Neural cell (in vitro differentiated cells): Measurements from ENCODE around the gene DHX16. TPM values are rescaled to one million over a fixed set of nuclear protein-coding genes. Genes with fewer than 3 reads are reported as not detected.
A peak's percentile ranks its signal among the peaks of the same experiment; 100 is the strongest.
"Not testable (repeated sequence)": the region's sequence is repeated elsewhere in the genome, so short reads cannot be mapped to it uniquely, and the experiment has no call there.

Experiments
- H2AFZ ChIP-seq: fragments of 200-600, 300-800 bp; sonication (generic), shearing (Covaris generic); 2 replicates; pipeline ENCODE4 v1.6.0; 2014; ENCODE audit warnings: low read depth, mild to moderate bottlenecking, antibody characterized with exemption, low read length, moderate library complexity
- H3F3A ChIP-seq: fragments of 200-600 bp; shearing (Covaris generic); 2 replicates; pipeline ENCODE4 v1.6.1; 2016; ENCODE audit warnings: mild to moderate bottlenecking, moderate library complexity, mixed read lengths, antibody characterized with exemption, low read length; ENCODE audit not compliant: insufficient read depth, poor library complexity, severe bottlenecking
- H3K27ac ChIP-seq: fragments of 200-600, 300-800 bp; sonication (generic), shearing (Covaris generic); 2 replicates; pipeline ENCODE4 v1.5.1; 2014; ENCODE audit warnings: mild to moderate bottlenecking, low read length, moderate library complexity
- H3K27me3 ChIP-seq: fragments of 300-800, 200-600 bp; sonication (generic), shearing (Covaris generic); 2 replicates; pipeline ENCODE4 v1.6.0; 2014; ENCODE audit warnings: mild to moderate bottlenecking, low read depth, low read length, moderate library complexity; ENCODE audit not compliant: insufficient read depth
- H3K36me3 ChIP-seq: fragments of 300-800, 200-600 bp; sonication (generic), shearing (Covaris generic); 2 replicates; pipeline ENCODE4 v1.5.1; 2014; ENCODE audit warnings: mild to moderate bottlenecking, antibody characterized with exemption, low read length, moderate library complexity; ENCODE audit not compliant: insufficient read depth
- H3K4me2 ChIP-seq: fragments of 300-800, 200-600 bp; sonication (generic), shearing (Covaris generic); 2 replicates; pipeline ENCODE4 v1.6.0; 2014; ENCODE audit warnings: mild to moderate bottlenecking, low read length
- H3K4me3 ChIP-seq: fragments of 300-800, 200-600 bp; sonication (generic), shearing (Covaris generic); 2 replicates; pipeline ENCODE4 v1.5.1; 2014; ENCODE audit warnings: mild to moderate bottlenecking, low read length, moderate library complexity
- H3K79me2 ChIP-seq: fragments of 200-600 bp; shearing (Covaris generic); replicated peaks from 2 replicates; pipeline ENCODE4 v1.6.0; 2014; ENCODE audit warnings: mild to moderate bottlenecking, low read length, moderate library complexity; ENCODE audit not compliant: insufficient read depth
- H3K9ac ChIP-seq: fragments of 300-800, 200-600 bp; sonication (generic), shearing (Covaris generic); 2 replicates; pipeline ENCODE4 v1.6.1; 2016; ENCODE audit warnings: mild to moderate bottlenecking, low read length, mixed read lengths
- H3K9me2 ChIP-seq: fragments of 200-600 bp; shearing (Covaris generic); 2 replicates; pipeline ENCODE4 v1.6.1; 2016; ENCODE audit warnings: mild to moderate bottlenecking, low read length, mixed read lengths; ENCODE audit not compliant: insufficient read depth
- H3K9me3 ChIP-seq: fragments of 200-600, 300-800 bp; sonication (generic), shearing (Covaris generic); 2 replicates; pipeline ENCODE4 v1.6.1; 2016; ENCODE audit warnings: mild to moderate bottlenecking, mixed run types, low read length, moderate library complexity, mixed read lengths
- H4K20me1 ChIP-seq: fragments of 200-600 bp; shearing (Covaris generic); 2 replicates; pipeline ENCODE4 v1.6.1; 2016; ENCODE audit warnings: mild to moderate bottlenecking, mixed run types; ENCODE audit not compliant: insufficient read depth
- CTCF ChIP-seq: fragments of 450-650 bp; IDR thresholded peaks from 2 replicates; pipeline ENCODE4 v1.5.1; 2014; ENCODE audit warnings: antibody characterized with exemption, mild to moderate bottlenecking, moderate library complexity; ENCODE audit not compliant: poor library complexity, severe bottlenecking
- EP300 ChIP-seq: fragments of 450-650 bp; conservative IDR thresholded peaks from 2 replicates; pipeline ENCODE4 v1.6.1; 2014; ENCODE audit warnings: antibody characterized with exemption, mild to moderate bottlenecking, moderate library complexity; ENCODE audit not compliant: poor library complexity, severe bottlenecking
- EZH2 ChIP-seq: fragments of 200-600, 300-800 bp; shearing (Covaris generic), sonication (generic); IDR thresholded peaks from 2 replicates; pipeline ENCODE4 v1.6.1; 2014; ENCODE audit warnings: antibody characterized with exemption, low read length, borderline replicate concordance, mild to moderate bottlenecking; ENCODE audit not compliant: insufficient read depth, poor library complexity, severe bottlenecking
- MXI1 ChIP-seq: fragments of 450-650 bp; conservative IDR thresholded peaks from 2 replicates; pipeline ENCODE4 v1.6.1; 2014; ENCODE audit warnings: antibody characterized with exemption, mild to moderate bottlenecking; ENCODE audit not compliant: poor library complexity, severe bottlenecking
- POLR2AphosphoS5 ChIP-seq: IDR thresholded peaks from 2 replicates; pipeline ENCODE4 v1.6.1; 2012
- RAD21 ChIP-seq: fragments of 450-650 bp; conservative IDR thresholded peaks from 2 replicates; pipeline ENCODE4 v1.6.1; 2014; ENCODE audit warnings: antibody characterized with exemption, mild to moderate bottlenecking, moderate library complexity
- REST ChIP-seq: IDR thresholded peaks from 2 replicates; pipeline ENCODE4 v1.6.1; 2012; ENCODE audit warnings: borderline replicate concordance
- SMC3 ChIP-seq: fragments of 450-650 bp; conservative IDR thresholded peaks from 2 replicates; pipeline ENCODE4 v1.6.1; 2014; ENCODE audit warnings: antibody characterized with exemption, mild to moderate bottlenecking, moderate library complexity; ENCODE audit not compliant: poor library complexity
- TAF1 ChIP-seq: IDR thresholded peaks from 2 replicates; pipeline ENCODE4 v1.6.1; 2012; ENCODE audit warnings: low read depth
- polyA minus RNA-seq: library from RNA; depleted of rRNA, polyadenylated mRNA; stranded (reverse); fragments of >200 nt; gene quantifications from 2 replicates; pipeline ENCODE4 v1.2.3, GENCODE V29; 2014
- polyA plus RNA-seq: library from polyadenylated mRNA; depleted of rRNA; stranded (reverse); fragments of >200 nt; gene quantifications from 2 replicates; pipeline ENCODE4 v1.2.3, GENCODE V29; 2014

Gene DHX16
- polyA plus RNA-seq (29.1 and 31.9 TPM in 2 replicates), polyA minus RNA-seq (25.1 and 25.6 TPM in 2 replicates)

DNA sequence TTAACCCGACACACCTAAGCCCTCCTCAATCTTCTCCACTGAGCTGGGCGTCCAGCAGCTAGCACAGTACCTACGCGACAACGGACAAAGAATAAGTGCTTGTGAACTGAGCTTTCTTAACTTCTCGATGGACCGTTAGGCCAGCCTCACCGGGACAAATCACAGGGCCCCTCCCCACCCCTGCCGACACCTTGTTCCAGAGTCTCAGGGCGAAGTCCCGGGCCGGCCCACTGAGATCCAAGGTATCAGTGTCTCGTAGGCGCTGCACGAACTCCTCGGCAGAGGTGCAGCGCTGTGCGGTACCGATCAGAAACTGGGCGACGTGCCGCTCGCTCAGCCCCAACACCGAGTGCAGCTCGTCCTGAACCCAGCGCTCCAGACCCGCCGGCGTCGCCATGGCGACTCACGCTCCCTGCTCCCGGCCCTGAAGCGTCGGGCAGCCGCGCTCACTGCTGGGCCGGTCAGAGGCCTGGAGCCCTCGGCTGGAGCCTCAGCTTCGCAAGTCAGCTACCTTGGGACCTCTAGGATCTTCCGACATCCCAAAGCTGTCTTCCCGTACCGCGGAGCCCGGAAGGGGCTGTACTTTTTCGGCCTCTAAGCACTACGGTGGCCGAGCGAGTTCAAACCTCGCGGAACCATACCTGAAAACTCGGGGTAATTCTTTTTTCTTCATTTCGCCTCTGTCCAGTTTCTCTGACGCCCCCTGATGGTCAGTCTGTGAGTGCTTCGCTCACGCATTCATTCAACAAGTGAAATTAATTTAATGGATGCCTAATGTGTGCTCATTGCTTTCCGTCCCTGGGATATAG, at the start of gene DHX16:
Gene DHX16, minus strand, starts transcription at position 562 of the 809 bp plus-strand sequence. Its CDS starts 165 bp downstream, at position 397.
- H3F3A ChIP-seq = no peaks in the 10 kb centered on the region
- H3K9me2 ChIP-seq = no peaks in the 10 kb centered on the region
- H3K36me3 ChIP-seq = no peaks in the 10 kb centered on the region
- peak within 1 kb of the TSS; percentile 46 for H3K4me2 ChIP-seq
- TF ChIP-seq SMC3 (peak; percentile 59), EZH2 (no peak), TAF1 (no peak), RAD21 (peak; percentile 49), POLR2AphosphoS5 (peak; percentile 27), EP300 (no peak), CTCF (peak; percentile 81), MXI1 (peak; percentile 88), REST (no peak)
- no peaks in the 10 kb centered on the region for H4K20me1 ChIP-seq
- H3K27ac ChIP-seq = peak within 1 kb of the TSS; percentile 40
- H2AFZ ChIP-seq = peak within 1 kb of the TSS; percentile 57
- H3K27me3 ChIP-seq = no peaks in the 10 kb centered on the region
- no peaks in the 10 kb centered on the region for H3K9me3 ChIP-seq
- peaks cover 8% of the 10 kb centered on the region for H3K79me2 ChIP-seq
- H3K4me3 ChIP-seq = peak within 1 kb of the TSS; percentile 92
- H3K9ac ChIP-seq = peak within 1 kb of the TSS; percentile 80

DNA sequence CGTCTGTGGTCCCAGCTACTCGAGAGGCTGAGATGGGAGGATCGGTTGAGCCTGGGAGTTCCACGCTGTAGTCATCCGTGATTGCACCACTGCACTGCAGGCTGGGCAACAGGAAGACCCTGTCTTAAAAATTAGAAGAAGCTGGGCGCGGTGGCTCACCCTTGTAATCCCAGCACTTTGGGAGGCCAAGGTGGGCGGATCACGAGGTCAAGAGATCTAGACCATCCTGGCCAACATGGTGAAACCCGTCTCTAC, 49.1 kb upstream of the DHX16 start:
- Histone ChIP-seq H3K4me2 (peak overlapping the region; percentile 93), H3K4me3 (peak overlapping the region; percentile 99), H3K27ac (peak overlapping the region; percentile 100), H4K20me1 (peaks cover 44% of the 10 kb centered on the region), H3F3A (peaks cover 17% of the 10 kb centered on the region), H3K9ac (peak overlapping the region; percentile 99), H3K79me2 (peaks cover 70% of the 10 kb centered on the region)
- H2AFZ ChIP-seq, H3K9me3 ChIP-seq, H3K27me3 ChIP-seq, H3K9me2 ChIP-seq, H3K36me3 ChIP-seq: not testable (repeated sequence)
